ENCODE results near the gene JAK2.
"Not testable (repeated sequence)": the region's sequence is repeated elsewhere in the genome, so short reads cannot be mapped to it uniquely, and the experiment has no call there.

JAK2 gene

GRCh38 chr9:5043381-5043780, 58.3 kb downstream of the JAK2 start:
- DNase-seq = no peak

- DNase-seq = no peak
Measured at GRCh38 chr9:5044160-5044559, 59.1 kb downstream of the JAK2 start.

GRCh38 chr9:5052838-5053237, 67.8 kb downstream of the JAK2 start:
- no peak for DNase-seq

GRCh38 chr9:5062631-5063030, 77.6 kb downstream of the JAK2 start:
- no peak for DNase-seq

GRCh38 chr9:5072871-5073270, 87.8 kb downstream of the JAK2 start:
- no peak for DNase-seq

- DNase-seq = no peak
Measured at GRCh38 chr9:5073701-5074100, 88.6 kb downstream of the JAK2 start.

- DNase-seq = no peak
Measured at GRCh38 chr9:5085993-5086392, 100.9 kb downstream of the JAK2 start.

- DNase-seq = peak; percentile 83
Measured at GRCh38 chr9:5089737-5090136, 104.7 kb downstream of the JAK2 start.

- DNase-seq = no peak
Measured at GRCh38 chr9:5095795-5096194, 110.7 kb downstream of the JAK2 start.

- no peak for DNase-seq
Measured at GRCh38 chr9:5099466-5099865, 114.4 kb downstream of the JAK2 start.

GRCh38 chr9:5101127-5101526, 116.1 kb downstream of the JAK2 start:
- not testable (repeated sequence) for DNase-seq

GRCh38 chr9:5106517-5106916, 121.4 kb downstream of the JAK2 start:
- not testable (repeated sequence) for DNase-seq

- DNase-seq = no peak
Measured at GRCh38 chr9:5110867-5111681, 126.0 kb downstream of the JAK2 start.

GRCh38 chr9:5111696-5112095, 126.6 kb downstream of the JAK2 start:
- no peak for DNase-seq

GRCh38 chr9:5112109-5112592, 127.1 kb downstream of the JAK2 start:
- no peak for DNase-seq

GRCh38 chr9:5112646-5113045, 127.6 kb downstream of the JAK2 start:
- no peak for DNase-seq

GRCh38 chr9:5113523-5113922, 128.5 kb downstream of the JAK2 start:
- no peak for DNase-seq

GRCh38 chr9:5113994-5114748, 129.1 kb downstream of the JAK2 start:
- DNase-seq = no peak

GRCh38 chr9:5122116-5122515, 137.0 kb downstream of the JAK2 start:
- no peak for DNase-seq

GRCh38 chr9:5122516-5122915, 137.4 kb downstream of the JAK2 start:
- DNase-seq = no peak

GRCh38 chr9:5140151-5140550, 155.1 kb downstream of the JAK2 start:
- no peak for DNase-seq

GRCh38 chr9:5144217-5144616, 159.1 kb downstream of the JAK2 start:
- no peak for DNase-seq

- DNase-seq = no peak
Measured at GRCh38 chr9:5146241-5146640, 161.2 kb downstream of the JAK2 start.
